Measurements from ENCODE around the gene NR2C2.

The NR2C2 gene

GRCh38 chr3:15069441-15069840 is 122.1 kb downstream of the NR2C2 start:
- H3K36me3 ChIP-seq (ENCODE audit: control insufficient read depth in 2 of 2, insufficient read depth in 2 of 2, low read length in 2 of 2): peaks cover 25% of the 10 kb centered on the region in 2 donors

GRCh38 chr3:15071699-15072098 is 124.3 kb downstream of the NR2C2 start:
- H3K27ac ChIP-seq (ENCODE audit: low read depth in 2 of 2, low read length in 2 of 2): no peak overlapping the region
- peaks cover 43 to 47% of the 10 kb centered on the region in 2 donors for H3K36me3 ChIP-seq (ENCODE audit: control insufficient read depth in 2 of 2, insufficient read depth in 2 of 2, low read length in 2 of 2)
- no peak overlapping the region for H3K4me3 ChIP-seq (ENCODE audit: low read length in 2 of 2)
- no peaks in the 10 kb centered on the region for H3K9me3 ChIP-seq (ENCODE audit: control insufficient read depth in 2 of 2, low read length in 2 of 2)
- H3K4me1 ChIP-seq (ENCODE audit: control insufficient read depth in 2 of 2, insufficient read depth in 2 of 2, low read length in 2 of 2): no peaks in the 10 kb centered on the region
- H3K9ac ChIP-seq (ENCODE audit: low read depth in 1 of 2, low read length in 2 of 2): no peak overlapping the region
- no peaks in the 10 kb centered on the region for H3K27me3 ChIP-seq (ENCODE audit: control insufficient read depth in 2 of 2, insufficient read depth in 2 of 2, low read length in 2 of 2)

More at GRCh38 chr3:15069441-15069840, 122.1 kb downstream of the NR2C2 start:
- H3K4me3 ChIP-seq (ENCODE audit: low read length in 2 of 2): no peak overlapping the region
- H3K27ac ChIP-seq (ENCODE audit: low read depth in 2 of 2, low read length in 2 of 2): no peak overlapping the region
- H3K27me3 ChIP-seq (ENCODE audit: control insufficient read depth in 2 of 2, insufficient read depth in 2 of 2, low read length in 2 of 2): no peaks in the 10 kb centered on the region
- H3K9me3 ChIP-seq (ENCODE audit: control insufficient read depth in 2 of 2, low read length in 2 of 2): no peaks in the 10 kb centered on the region
- H3K9ac ChIP-seq (ENCODE audit: low read depth in 1 of 2, low read length in 2 of 2): no peak overlapping the region
- H3K4me1 ChIP-seq (ENCODE audit: control insufficient read depth in 2 of 2, insufficient read depth in 2 of 2, low read length in 2 of 2): peaks cover 0 to 3% of the 10 kb centered on the region in 2 donors

GRCh38 chr3:15074500-15074899 is 127.1 kb downstream of the NR2C2 start:
- H3K4me1 ChIP-seq (ENCODE audit: control insufficient read depth in 2 of 2, insufficient read depth in 2 of 2, low read length in 2 of 2): no peaks in the 10 kb centered on the region
- H3K9me3 ChIP-seq (ENCODE audit: control insufficient read depth in 2 of 2, low read length in 2 of 2): no peaks in the 10 kb centered on the region
- no peaks in the 10 kb centered on the region for H3K27me3 ChIP-seq (ENCODE audit: control insufficient read depth in 2 of 2, insufficient read depth in 2 of 2, low read length in 2 of 2)
- no peak overlapping the region for H3K4me3 ChIP-seq (ENCODE audit: low read length in 2 of 2)
- no peak overlapping the region for H3K27ac ChIP-seq (ENCODE audit: low read depth in 2 of 2, low read length in 2 of 2)
- H3K9ac ChIP-seq (ENCODE audit: low read depth in 1 of 2, low read length in 2 of 2): no peak overlapping the region
- H3K36me3 ChIP-seq (ENCODE audit: control insufficient read depth in 2 of 2, insufficient read depth in 2 of 2, low read length in 2 of 2): peaks cover 66 to 71% of the 10 kb centered on the region in 2 donors

- H3K4me3 ChIP-seq (ENCODE audit: low read length in 2 of 2): no peak overlapping the region
- H3K27ac ChIP-seq (ENCODE audit: low read depth in 2 of 2, low read length in 2 of 2): no peak overlapping the region
- H3K9ac ChIP-seq (ENCODE audit: low read depth in 1 of 2, low read length in 2 of 2): no peak overlapping the region
- no peaks in the 10 kb centered on the region for H3K9me3 ChIP-seq (ENCODE audit: control insufficient read depth in 2 of 2, low read length in 2 of 2)
- H3K4me1 ChIP-seq (ENCODE audit: control insufficient read depth in 2 of 2, insufficient read depth in 2 of 2, low read length in 2 of 2): no peaks in the 10 kb centered on the region
- peaks cover 81 to 89% of the 10 kb centered on the region in 2 donors for H3K36me3 ChIP-seq (ENCODE audit: control insufficient read depth in 2 of 2, insufficient read depth in 2 of 2, low read length in 2 of 2)
- H3K27me3 ChIP-seq (ENCODE audit: control insufficient read depth in 2 of 2, insufficient read depth in 2 of 2, low read length in 2 of 2): no peaks in the 10 kb centered on the region
Measured at GRCh38 chr3:15079091-15079490, 131.7 kb downstream of the NR2C2 start.

GRCh38 chr3:15081960-15082664 is 134.7 kb downstream of the NR2C2 start:
- Histone ChIP-seq H3K27ac (ENCODE audit: low read depth in 2 of 2, low read length in 2 of 2) (no peak overlapping the region), H3K9ac (ENCODE audit: low read depth in 1 of 2, low read length in 2 of 2) (no peak overlapping the region), H3K4me3 (ENCODE audit: low read length in 2 of 2) (no peak overlapping the region), H3K27me3 (ENCODE audit: control insufficient read depth in 2 of 2, insufficient read depth in 2 of 2, low read length in 2 of 2) (no peaks in the 10 kb centered on the region), H3K9me3 (ENCODE audit: control insufficient read depth in 2 of 2, low read length in 2 of 2) (no peaks in the 10 kb centered on the region), H3K4me1 (ENCODE audit: control insufficient read depth in 2 of 2, insufficient read depth in 2 of 2, low read length in 2 of 2) (no peaks in the 10 kb centered on the region), H3K36me3 (ENCODE audit: control insufficient read depth in 2 of 2, insufficient read depth in 2 of 2, low read length in 2 of 2) (peaks cover 73 to 84% of the 10 kb centered on the region in 2 donors)

GRCh38 chr3:15083252-15083651 is 135.9 kb downstream of the NR2C2 start:
- Histone ChIP-seq H3K9ac (ENCODE audit: low read depth in 1 of 2, low read length in 2 of 2) (no peak overlapping the region), H3K27me3 (ENCODE audit: control insufficient read depth in 2 of 2, insufficient read depth in 2 of 2, low read length in 2 of 2) (no peaks in the 10 kb centered on the region), H3K27ac (ENCODE audit: low read depth in 2 of 2, low read length in 2 of 2) (no peak overlapping the region), H3K36me3 (ENCODE audit: control insufficient read depth in 2 of 2, insufficient read depth in 2 of 2, low read length in 2 of 2) (peaks cover 61 to 77% of the 10 kb centered on the region in 2 donors), H3K4me1 (ENCODE audit: control insufficient read depth in 2 of 2, insufficient read depth in 2 of 2, low read length in 2 of 2) (no peaks in the 10 kb centered on the region), H3K4me3 (ENCODE audit: low read length in 2 of 2) (no peak overlapping the region), H3K9me3 (ENCODE audit: control insufficient read depth in 2 of 2, low read length in 2 of 2) (no peaks in the 10 kb centered on the region)

DNA sequence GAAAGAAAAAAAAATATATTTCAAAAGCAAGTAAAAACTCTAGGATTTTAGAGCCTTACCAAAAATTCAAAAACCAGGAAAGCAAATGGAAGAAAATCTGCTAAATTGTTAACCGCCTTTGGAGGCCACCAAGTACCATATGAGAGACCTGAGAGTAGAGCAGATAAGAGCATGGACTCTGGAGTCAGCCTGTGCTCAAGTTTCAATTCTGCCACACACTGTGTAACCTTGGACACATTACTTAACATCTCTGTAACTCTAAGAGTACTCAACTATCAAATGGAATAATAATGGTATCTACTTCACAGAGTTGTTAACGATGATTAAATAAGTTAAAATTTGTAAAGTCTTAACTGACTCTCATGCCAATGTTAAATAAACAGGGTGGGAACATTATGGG is 138.9 kb downstream of the NR2C2 start:
- peaks cover 49 to 72% of the 10 kb centered on the region in 2 donors for H3K36me3 ChIP-seq (ENCODE audit: control insufficient read depth in 2 of 2, insufficient read depth in 2 of 2, low read length in 2 of 2)

GRCh38 chr3:15086699-15087098 is 139.3 kb downstream of the NR2C2 start:
- Histone ChIP-seq H3K27ac (ENCODE audit: low read depth in 2 of 2, low read length in 2 of 2) (no peak overlapping the region), H3K9ac (ENCODE audit: low read depth in 1 of 2, low read length in 2 of 2) (no peak overlapping the region), H3K4me3 (ENCODE audit: low read length in 2 of 2) (no peak overlapping the region), H3K4me1 (ENCODE audit: control insufficient read depth in 2 of 2, insufficient read depth in 2 of 2, low read length in 2 of 2) (no peaks in the 10 kb centered on the region), H3K9me3 (ENCODE audit: control insufficient read depth in 2 of 2, low read length in 2 of 2) (no peaks in the 10 kb centered on the region), H3K27me3 (ENCODE audit: control insufficient read depth in 2 of 2, insufficient read depth in 2 of 2, low read length in 2 of 2) (no peaks in the 10 kb centered on the region), H3K36me3 (ENCODE audit: control insufficient read depth in 2 of 2, insufficient read depth in 2 of 2, low read length in 2 of 2) (peaks cover 44 to 72% of the 10 kb centered on the region in 2 donors)

More for the DNA sequence above, 138.9 kb downstream of the NR2C2 start:
- Histone ChIP-seq H3K4me1 (ENCODE audit: control insufficient read depth in 2 of 2, insufficient read depth in 2 of 2, low read length in 2 of 2) (no peaks in the 10 kb centered on the region), H3K9me3 (ENCODE audit: control insufficient read depth in 2 of 2, low read length in 2 of 2) (no peaks in the 10 kb centered on the region), H3K4me3 (ENCODE audit: low read length in 2 of 2) (no peak overlapping the region), H3K9ac (ENCODE audit: low read depth in 1 of 2, low read length in 2 of 2) (no peak overlapping the region), H3K27me3 (ENCODE audit: control insufficient read depth in 2 of 2, insufficient read depth in 2 of 2, low read length in 2 of 2) (no peaks in the 10 kb centered on the region), H3K27ac (ENCODE audit: low read depth in 2 of 2, low read length in 2 of 2) (no peak overlapping the region)

DNA sequence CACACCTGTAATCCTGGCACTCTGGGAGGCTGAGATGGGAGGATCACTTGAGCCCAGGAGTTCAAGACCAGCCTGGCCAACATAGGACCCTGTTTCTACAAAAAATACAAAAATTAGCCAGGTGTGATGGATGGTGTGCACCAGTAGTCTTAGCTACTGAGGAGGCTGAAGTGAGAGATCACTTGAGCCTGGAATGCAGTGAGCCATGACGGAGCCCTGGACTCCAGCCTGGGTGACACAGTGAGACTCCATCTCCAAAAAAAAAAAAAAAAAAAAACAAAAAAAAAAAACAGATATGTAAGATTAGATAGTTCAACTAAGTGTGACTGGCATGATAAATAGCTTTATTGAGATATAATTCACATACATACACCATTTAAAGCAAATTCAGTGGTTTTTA is 141.8 kb downstream of the NR2C2 start:
- Histone ChIP-seq H3K4me3 (ENCODE audit: low read length in 2 of 2) (no peak overlapping the region), H3K27ac (ENCODE audit: low read depth in 2 of 2, low read length in 2 of 2) (no peak overlapping the region), H3K9ac (ENCODE audit: low read depth in 1 of 2, low read length in 2 of 2) (no peak overlapping the region), H3K27me3 (ENCODE audit: control insufficient read depth in 2 of 2, insufficient read depth in 2 of 2, low read length in 2 of 2) (no peaks in the 10 kb centered on the region), H3K9me3 (ENCODE audit: control insufficient read depth in 2 of 2, low read length in 2 of 2) (no peaks in the 10 kb centered on the region), H3K36me3 (ENCODE audit: control insufficient read depth in 2 of 2, insufficient read depth in 2 of 2, low read length in 2 of 2) (peaks cover 26 to 60% of the 10 kb centered on the region in 2 donors), H3K4me1 (ENCODE audit: control insufficient read depth in 2 of 2, insufficient read depth in 2 of 2, low read length in 2 of 2) (no peaks in the 10 kb centered on the region)

GRCh38 chr3:15091575-15091974 is 144.2 kb downstream of the NR2C2 start:
- Histone ChIP-seq H3K4me3 (ENCODE audit: low read length in 2 of 2) (no peak overlapping the region), H3K36me3 (ENCODE audit: control insufficient read depth in 2 of 2, insufficient read depth in 2 of 2, low read length in 2 of 2) (peaks cover 32 to 52% of the 10 kb centered on the region in 2 donors), H3K4me1 (ENCODE audit: control insufficient read depth in 2 of 2, insufficient read depth in 2 of 2, low read length in 2 of 2) (no peaks in the 10 kb centered on the region), H3K27me3 (ENCODE audit: control insufficient read depth in 2 of 2, insufficient read depth in 2 of 2, low read length in 2 of 2) (no peaks in the 10 kb centered on the region), H3K9ac (ENCODE audit: low read depth in 1 of 2, low read length in 2 of 2) (no peak overlapping the region), H3K27ac (ENCODE audit: low read depth in 2 of 2, low read length in 2 of 2) (no peak overlapping the region), H3K9me3 (ENCODE audit: control insufficient read depth in 2 of 2, low read length in 2 of 2) (no peaks in the 10 kb centered on the region)

Data from mucosa of rectum (tissue), 2 donors.